ENCODE results near the gene AVL9.

DNA sequence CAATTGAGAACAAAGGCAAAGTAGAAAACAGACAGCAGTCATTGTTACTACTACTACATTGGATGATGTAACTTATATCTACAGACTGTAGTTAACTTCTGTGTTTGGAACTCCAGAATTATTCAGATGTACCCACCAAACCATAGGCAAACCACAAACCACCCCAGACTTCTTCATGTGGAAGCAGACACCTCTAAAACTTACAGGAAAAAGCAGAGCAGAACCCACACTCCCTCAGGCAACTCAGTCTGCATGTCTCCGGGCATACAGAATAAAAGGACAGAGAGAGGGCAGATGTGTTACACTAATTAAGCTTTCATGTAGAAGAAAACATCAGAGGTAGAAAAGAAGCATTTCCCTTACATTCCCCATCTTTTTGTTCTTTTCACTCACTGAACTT, 14.1 kb upstream of the AVL9 start:
- TF ChIP-seq, protein P1, sequence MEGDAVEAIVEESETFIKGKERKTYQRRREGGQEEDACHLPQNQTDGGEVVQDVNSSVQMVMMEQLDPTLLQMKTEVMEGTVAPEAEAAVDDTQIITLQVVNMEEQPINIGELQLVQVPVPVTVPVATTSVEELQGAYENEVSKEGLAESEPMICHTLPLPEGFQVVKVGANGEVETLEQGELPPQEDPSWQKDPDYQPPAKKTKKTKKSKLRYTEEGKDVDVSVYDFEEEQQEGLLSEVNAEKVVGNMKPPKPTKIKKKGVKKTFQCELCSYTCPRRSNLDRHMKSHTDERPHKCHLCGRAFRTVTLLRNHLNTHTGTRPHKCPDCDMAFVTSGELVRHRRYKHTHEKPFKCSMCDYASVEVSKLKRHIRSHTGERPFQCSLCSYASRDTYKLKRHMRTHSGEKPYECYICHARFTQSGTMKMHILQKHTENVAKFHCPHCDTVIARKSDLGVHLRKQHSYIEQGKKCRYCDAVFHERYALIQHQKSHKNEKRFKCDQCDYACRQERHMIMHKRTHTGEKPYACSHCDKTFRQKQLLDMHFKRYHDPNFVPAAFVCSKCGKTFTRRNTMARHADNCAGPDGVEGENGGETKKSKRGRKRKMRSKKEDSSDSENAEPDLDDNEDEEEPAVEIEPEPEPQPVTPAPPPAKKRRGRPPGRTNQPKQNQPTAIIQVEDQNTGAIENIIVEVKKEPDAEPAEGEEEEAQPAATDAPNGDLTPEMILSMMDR (IDR thresholded peaks at IDR 0.05) = no peak
- no peak for TF ChIP-seq ZFX (IDR thresholded peaks at IDR 0.05; ENCODE audit: borderline replicate concordance)

Data from 22Rv1 (cell line).